Measurements from ENCODE around the gene TNFSF4. TPM values are rescaled to one million over a fixed set of nuclear protein-coding genes. Genes with fewer than 3 reads are reported as not detected.
A peak's percentile ranks its signal among the peaks of the same experiment; 100 is the strongest.

The TNFSF4 gene
- total and polyA plus RNA-seq, 2 of the 13 experiments (the other 11 are each of a cell fraction or from before 2014, with no cell fraction given) = 2.4 to 7.9 TPM

- TF ChIP-seq TFAP4 (IDR thresholded peaks at IDR 0.05; ENCODE audit: borderline replicate concordance, low read depth) (peak; percentile 54; the same call in 1 of the 2 replicates), CREB1 (IDR thresholded peaks at IDR 0.05) (no peak), CREB1 (CRISPR knock-in tag; IDR thresholded peaks at IDR 0.05) (no peak; the same call in 1 of the 2 replicates), RARA (CRISPR knock-in tag; IDR thresholded peaks at IDR 0.05) (0 out of 2 replicates have a peak, but pooled peaks have one; percentile 58), PAXIP1 (CRISPR knock-in tag; conservative IDR thresholded peaks at IDR 0.05) (peak; percentile 91), ZNF724P (CRISPR knock-in tag; IDR thresholded peaks at IDR 0.05; ENCODE audit: borderline replicate concordance) (peak; percentile 36; the same call in 1 of the 2 replicates), TFDP1 (CRISPR knock-in tag; IDR thresholded peaks at IDR 0.05; ENCODE audit: borderline replicate concordance) (0 out of 2 replicates have a peak, but pooled peaks have one; percentile 2), RFXAP (CRISPR knock-in tag; IDR thresholded peaks at IDR 0.05; ENCODE audit: borderline replicate concordance) (no peak), ZNF878 (CRISPR knock-in tag; IDR thresholded peaks at IDR 0.05) (peak; percentile 35; the same call in 1 of the 2 replicates), WIZ (CRISPR knock-in tag; IDR thresholded peaks at IDR 0.05) (no peak), ASH2L (IDR thresholded peaks at IDR 0.05; ENCODE audit: insufficient read length, low read depth, low read length) (peak; percentile 81), ARID3A (IDR thresholded peaks at IDR 0.05; ENCODE audit: low read depth, low read length) (peak; percentile 58; the same call in 1 of the 2 replicates), POLR2A (IDR thresholded peaks at IDR 0.05; ENCODE audit: insufficient read depth in 1 of 2, low read depth in 2 of 2, low read length in 2 of 2) (peak in 1 of 2 experiments; percentile 57; a peak in 1 of 4 replicates), FOXO4 (CRISPR knock-in tag; conservative IDR thresholded peaks at IDR 0.05) (no peak), HOMEZ (CRISPR knock-in tag; IDR thresholded peaks at IDR 0.05; ENCODE audit: low read depth) (peak; percentile 28; the same call in 1 of the 2 replicates), ARNT2 (CRISPR knock-in tag; IDR thresholded peaks at IDR 0.05; ENCODE audit: low read depth) (peak; percentile 76; the same call in 1 of the 2 replicates), HNF4G (IDR thresholded peaks at IDR 0.05; ENCODE audit: borderline replicate concordance, low read depth, low read length) (peak; percentile 55; the same call in 1 of the 2 replicates), HNF4G (CRISPR knock-in tag; IDR thresholded peaks at IDR 0.05; ENCODE audit: borderline replicate concordance, low read depth) (peak; percentile 44; the same call in 1 of the 2 replicates), ZNF780A (CRISPR knock-in tag; IDR thresholded peaks at IDR 0.05) (no peak)
Observed at GRCh38 chr1:173210716-173211231, 3.6 kb upstream of the TNFSF4 start (continued).

Measured in HepG2 (cell line).